Skin epidermis (tissue), 12 donors: ENCODE measurements around the gene TRIM63.
A peak's percentile ranks its signal among the peaks of the same experiment; 100 is the strongest.

ENCODE experiments used
- H3K27ac ChIP-seq, 21 experiments: fragments of 200-600 bp; sonication (generic) in 11 of 21; one replicate each; pipeline ENCODE4 v1.5.0; 2020; ENCODE audit warnings: mild to moderate bottlenecking in 3 of 21, inconsistent platforms in 2 of 21, moderate library complexity in 2 of 21
- H3K4me3 ChIP-seq, 7 experiments: fragments of 200-600 bp; sonication (generic) in 2 of 7; one replicate each; pipeline ENCODE4 v1.5.0; 2020; ENCODE audit warnings: inconsistent platforms in 2 of 7, mild to moderate bottlenecking in 2 of 7, moderate library complexity in 1 of 7

TRIM63 gene

DNA sequence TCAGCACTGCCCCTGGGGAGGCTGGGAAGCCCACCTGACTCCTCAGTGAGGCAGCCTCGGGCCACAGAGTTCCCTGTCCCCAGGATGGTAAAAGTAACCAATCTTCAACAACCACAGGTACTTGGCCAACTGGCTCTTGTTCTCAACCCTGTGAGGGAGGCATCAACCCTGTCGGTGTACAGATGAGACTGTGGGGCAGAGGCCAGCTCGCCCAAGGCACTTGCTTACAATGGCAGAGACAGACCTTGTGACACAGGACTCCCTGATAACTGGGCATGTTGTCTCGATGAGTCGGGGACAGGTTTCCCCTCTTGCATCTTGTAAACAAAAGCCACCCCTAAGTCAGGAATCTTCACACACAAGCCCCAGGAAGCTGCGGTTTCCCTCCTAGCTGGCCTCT is 29.5 kb downstream of the TRIM63 start:
- Histone ChIP-seq H3K27ac (no peak overlapping the region), H3K4me3 (no peak overlapping the region)

- no peak overlapping the region for H3K27ac ChIP-seq
- no peak overlapping the region for H3K4me3 ChIP-seq
These were observed 30.6 kb downstream of the TRIM63 start for GRCh38 chr1:26036756-26037281.

GRCh38 chr1:26035959-26036755 is 31.3 kb downstream of the TRIM63 start:
- H3K27ac ChIP-seq = peak overlapping the region in 15 of 21 experiments; percentile 32 to 85 (median 72)

GRCh38 chr1:26035203-26035958 is 32.0 kb downstream of the TRIM63 start:
- peak overlapping the region in 15 of 21 experiments; percentile 32 to 85 (median 72) for H3K27ac ChIP-seq
- peak overlapping the region; percentile 60 to 89 (median 69) for H3K4me3 ChIP-seq

More at GRCh38 chr1:26035959-26036755, 31.3 kb downstream of the TRIM63 start:
- H3K4me3 ChIP-seq = peak overlapping the region; percentile 60 to 89 (median 69)

DNA sequence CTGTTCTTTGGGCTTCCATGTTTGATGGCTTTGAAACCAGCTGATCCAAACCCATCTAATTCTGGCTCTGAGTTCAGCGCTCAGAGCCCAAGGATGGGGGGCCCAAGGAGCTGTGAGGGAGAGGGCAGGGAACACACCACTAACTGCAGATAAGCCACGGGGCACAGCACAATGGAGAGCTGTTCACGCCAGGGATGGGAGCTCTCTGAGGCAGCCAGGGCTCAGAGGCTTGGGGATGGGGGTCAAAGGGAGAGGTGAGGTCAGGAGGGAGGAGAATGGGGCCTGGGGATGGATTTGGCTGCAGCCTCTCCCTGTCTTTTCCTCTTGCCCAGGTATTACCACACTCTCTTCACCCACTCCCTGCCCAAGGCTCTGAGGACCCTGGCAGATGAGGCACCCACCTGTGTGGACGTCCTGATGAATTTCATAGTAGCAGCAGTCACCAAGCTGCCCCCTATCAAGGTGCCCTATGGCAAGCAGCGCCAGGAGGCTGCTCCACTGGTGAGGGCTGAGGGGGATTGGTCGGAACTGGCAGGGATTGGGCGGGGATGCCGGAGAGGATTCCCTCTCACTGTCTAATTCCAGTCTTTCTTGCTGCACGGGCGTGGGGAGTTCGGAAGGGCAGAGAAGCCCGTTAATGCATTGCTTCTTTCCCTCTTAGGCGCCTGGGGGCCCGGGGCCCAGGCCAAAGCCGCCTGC is 32.8 kb downstream of the TRIM63 start:
- Histone ChIP-seq H3K27ac (peak overlapping the region in 4 of 21 experiments; percentile 23 to 77 (median 36)), H3K4me3 (peak overlapping the region; percentile 60 to 89 (median 69))

GRCh38 chr1:26032656-26033357 is 34.6 kb downstream of the TRIM63 start:
- Histone ChIP-seq H3K27ac (no peak overlapping the region), H3K4me3 (no peak overlapping the region)

DNA sequence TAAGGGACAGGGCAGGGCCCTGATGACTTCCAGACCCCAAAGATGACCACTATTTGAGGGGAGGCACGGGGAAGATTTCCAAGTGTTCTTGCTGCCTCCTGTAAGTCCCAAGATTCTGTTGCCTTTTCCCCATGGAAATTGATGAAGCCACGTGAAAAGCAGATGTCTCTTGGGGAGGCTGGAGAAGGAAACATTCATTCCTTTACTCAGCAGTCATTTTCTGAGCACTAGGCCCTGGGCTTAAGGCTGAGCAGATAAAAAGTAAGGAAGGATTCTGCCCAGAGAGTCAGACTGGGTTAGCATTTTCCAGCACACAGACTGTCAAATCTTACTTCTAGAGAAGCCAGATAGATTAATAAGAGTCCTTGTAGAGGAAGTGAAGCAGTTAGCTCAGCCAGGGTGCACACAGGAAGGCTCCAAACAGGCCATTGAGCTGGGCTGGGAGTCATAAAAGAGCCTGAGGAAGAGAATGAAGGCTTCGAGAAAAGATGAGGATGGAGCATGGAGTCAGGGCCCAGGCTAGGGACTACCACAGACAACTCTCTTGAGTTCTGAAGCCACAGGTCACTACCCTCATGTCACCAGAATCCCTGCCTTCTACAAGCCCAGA is 35.7 kb downstream of the TRIM63 start:
- Histone ChIP-seq H3K4me3 (no peak overlapping the region), H3K27ac (peak overlapping the region in 4 of 21 experiments; percentile 7 to 38 (median 14))

GRCh38 chr1:26031196-26031595 is 36.2 kb downstream of the TRIM63 start:
- peak overlapping the region in 2 of 21 experiments; percentile 7 to 38 for H3K27ac ChIP-seq
- no peak overlapping the region for H3K4me3 ChIP-seq

DNA sequence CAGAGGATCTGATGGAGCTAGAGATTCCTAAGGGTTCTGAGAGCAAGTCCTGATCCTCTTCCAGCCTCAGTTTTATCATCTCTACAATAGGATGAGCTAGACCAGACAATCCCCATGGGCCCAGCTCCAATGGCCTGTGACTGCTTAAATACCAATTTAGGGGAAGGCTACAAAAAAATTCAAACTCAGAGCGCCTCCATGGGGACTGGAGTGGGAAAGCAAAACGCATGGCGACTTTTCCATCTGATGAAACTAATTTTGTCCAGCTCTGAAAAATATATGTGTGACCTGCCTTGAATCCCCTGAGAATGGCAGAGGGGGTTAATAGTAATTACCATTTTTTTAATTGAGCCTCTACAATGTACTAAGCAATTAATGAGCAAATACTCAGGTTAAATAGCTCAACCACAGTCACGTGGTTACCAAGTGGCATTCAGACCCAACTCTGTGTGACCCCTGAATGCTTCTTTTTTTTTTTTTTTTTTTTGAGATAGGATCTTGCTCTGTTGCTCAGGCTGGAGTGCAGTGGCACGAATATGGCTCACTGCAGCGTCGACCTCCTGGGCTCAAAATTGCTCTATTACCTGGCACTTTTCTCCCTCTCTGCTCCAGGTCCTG is 37.5 kb downstream of the TRIM63 start:
- Histone ChIP-seq H3K4me3 (no peak overlapping the region), H3K27ac (no peak overlapping the region)

DNA sequence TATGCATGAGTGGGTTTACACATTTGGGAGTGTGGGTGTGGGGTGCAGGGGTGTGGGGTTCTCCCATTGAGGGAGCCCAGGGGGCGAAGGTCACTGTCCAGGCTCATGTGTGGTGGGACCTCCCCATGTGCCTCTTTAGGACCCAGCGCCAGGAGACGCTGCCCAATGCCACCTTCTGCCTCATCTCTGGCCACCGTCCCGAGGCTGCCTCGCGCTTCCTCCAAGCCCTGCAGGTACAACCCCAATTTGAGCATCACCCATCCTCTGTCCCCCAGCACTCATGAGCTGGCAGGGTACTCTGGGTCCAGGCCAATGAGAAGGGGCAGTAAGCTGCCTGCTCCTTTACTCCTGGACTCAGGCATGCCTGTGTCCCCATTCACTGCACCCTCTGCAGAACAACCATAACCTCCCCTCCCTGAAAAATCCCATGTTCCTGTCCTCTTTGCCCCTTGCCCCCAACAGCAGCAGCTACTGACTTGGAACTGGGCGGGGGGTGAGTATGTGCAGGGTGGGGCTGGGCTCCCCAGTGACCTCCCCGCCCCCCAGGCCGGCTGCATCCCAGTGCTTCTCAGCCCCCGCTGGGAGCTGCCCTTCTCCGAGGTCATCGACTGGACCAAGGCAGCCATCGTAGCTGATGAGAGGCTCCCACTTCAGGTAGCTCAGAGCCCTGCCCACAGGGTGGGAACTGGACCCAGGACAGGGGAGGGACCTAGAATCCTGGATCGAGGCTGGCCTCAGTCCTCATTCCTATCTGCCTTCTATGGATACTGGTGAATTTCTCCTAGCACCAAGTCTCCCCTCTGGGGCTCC is 38.2 kb downstream of the TRIM63 start:
- H3K27ac ChIP-seq = no peak overlapping the region
- no peak overlapping the region for H3K4me3 ChIP-seq

DNA sequence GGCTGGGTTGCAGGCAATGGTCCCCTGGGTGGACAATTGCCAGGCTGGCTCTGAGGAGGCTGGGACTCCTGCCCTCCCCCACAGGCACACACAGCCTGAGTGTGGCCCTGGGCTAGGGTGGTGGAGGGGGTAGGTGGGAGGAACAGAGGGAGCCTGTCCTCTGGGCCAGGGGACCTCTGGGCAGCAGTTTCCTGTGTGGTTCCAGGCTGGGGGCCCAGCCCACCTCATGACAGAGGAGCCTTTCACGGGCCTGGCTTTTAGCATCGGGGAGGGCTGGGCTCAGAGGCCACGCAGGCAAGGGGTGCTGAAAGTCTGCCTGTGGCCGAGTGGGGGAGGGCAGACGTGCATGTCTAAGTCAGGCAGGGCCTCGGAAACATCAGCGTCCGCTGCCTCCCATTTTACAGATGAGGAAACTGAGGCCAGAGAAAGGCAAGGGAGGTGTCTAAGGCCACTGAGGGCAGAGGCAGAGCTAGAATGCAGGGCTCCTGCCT is 38.9 kb downstream of the TRIM63 start:
- Histone ChIP-seq H3K4me3 (no peak overlapping the region), H3K27ac (peak overlapping the region in 1 of 21 experiments; percentile 34)

DNA sequence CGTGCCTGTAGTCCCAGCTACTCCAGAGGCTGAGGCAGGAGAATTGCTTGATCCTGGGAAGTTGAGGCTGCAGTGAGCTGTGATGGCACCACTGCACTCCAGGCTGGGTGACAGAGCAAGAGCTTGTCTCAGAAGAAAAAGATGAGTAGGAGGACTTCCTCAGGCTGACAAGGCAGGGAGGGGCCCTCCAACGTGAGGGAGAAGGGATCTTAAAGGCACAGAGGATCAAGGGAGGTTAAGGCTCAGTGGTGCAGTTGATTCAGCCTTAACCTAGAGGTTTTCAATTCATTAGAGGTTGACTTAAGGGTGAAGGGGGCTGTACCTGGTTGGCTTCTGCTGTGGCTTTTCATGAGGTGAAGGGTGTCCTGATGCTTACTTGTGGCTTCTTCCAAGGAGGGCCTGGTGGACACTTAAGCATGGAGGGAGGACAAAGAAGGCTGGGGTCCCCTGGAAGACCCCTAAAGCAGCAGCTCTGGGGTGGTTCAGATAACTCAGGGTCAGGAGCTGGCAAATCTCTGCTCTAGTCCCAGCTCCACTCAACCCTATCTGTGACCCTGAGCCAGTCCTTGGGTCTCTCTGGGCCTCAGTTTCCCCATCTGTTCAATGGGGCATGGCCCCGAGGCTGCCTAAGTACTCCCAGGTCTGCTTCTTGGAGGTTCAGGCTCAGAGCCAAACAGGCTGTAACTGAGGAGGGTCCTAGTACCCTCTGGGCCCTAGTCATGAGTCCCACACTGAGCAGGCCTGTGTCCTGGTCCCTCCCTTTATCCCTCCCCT is 39.5 kb downstream of the TRIM63 start:
- H3K27ac ChIP-seq = peak overlapping the region in 1 of 21 experiments; percentile 34
- no peak overlapping the region for H3K4me3 ChIP-seq

DNA sequence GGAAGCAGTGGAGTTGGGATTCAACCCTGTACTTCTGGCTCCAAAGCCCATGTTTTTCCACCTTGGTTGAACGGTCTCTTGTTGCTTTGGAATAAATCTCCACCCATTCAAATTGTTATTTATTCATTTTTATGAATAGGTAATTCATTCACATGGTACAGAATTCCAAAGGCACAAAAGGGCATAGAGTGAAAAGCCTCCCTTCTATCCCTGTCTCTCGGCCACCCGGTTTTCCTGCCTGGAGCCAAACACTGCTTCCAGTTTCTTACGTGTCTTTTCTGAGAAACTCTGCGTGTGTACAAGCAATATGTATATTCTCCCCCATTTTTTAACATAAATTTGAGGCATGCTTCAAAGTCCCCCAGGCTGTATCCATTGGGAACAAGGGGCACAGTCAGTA is 41.9 kb downstream of the TRIM63 start:
- H3K27ac ChIP-seq = peak overlapping the region in 1 of 21 experiments; percentile 62

GRCh38 chr1:26025060-26025459 is 42.4 kb downstream of the TRIM63 start:
- Histone ChIP-seq H3K27ac (peak overlapping the region in 2 of 21 experiments; percentile 31 to 62), H3K4me3 (no peak overlapping the region)

More for the DNA sequence above, 41.9 kb downstream of the TRIM63 start:
- no peak overlapping the region for H3K4me3 ChIP-seq

- H3K4me3 ChIP-seq = no peak overlapping the region
- peak overlapping the region in 1 of 21 experiments; percentile 62 for H3K27ac ChIP-seq
These were observed 43.6 kb downstream of the TRIM63 start for GRCh38 chr1:26023826-26024225.

- no peak overlapping the region for H3K4me3 ChIP-seq
- peak overlapping the region in 2 of 21 experiments; percentile 10 to 62 for H3K27ac ChIP-seq
These were observed 44.4 kb downstream of the TRIM63 start for GRCh38 chr1:26023009-26023408.

DNA sequence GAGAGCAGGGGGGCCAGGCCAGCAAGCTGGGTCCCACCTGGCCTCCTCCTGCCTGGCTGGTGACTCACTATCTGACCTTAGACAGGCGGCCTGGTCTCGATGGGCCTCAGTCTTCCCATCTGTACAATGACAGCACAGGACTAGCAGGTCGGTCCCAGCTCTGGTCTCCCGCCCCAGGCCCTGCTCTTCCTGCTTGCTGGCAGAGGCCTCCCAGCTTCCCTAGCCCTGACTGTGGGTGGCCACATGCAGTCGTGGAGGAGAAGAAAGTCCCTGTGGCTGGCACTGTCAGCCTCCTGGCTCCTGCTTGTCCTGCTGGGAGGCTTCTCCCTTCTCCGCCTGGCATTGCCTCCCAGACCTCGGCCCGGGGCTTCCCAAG is 45.0 kb downstream of the TRIM63 start:
- Histone ChIP-seq H3K27ac (peak overlapping the region in 4 of 21 experiments; percentile 26 to 57 (median 40)), H3K4me3 (no peak overlapping the region)
